Measurements from ENCODE around the gene CAPN3.

The CAPN3 gene

GRCh38 chr15:42401544-42402454 lies 42.5 kb downstream of the CAPN3 start:
- no peak for DNase-seq

DNA sequence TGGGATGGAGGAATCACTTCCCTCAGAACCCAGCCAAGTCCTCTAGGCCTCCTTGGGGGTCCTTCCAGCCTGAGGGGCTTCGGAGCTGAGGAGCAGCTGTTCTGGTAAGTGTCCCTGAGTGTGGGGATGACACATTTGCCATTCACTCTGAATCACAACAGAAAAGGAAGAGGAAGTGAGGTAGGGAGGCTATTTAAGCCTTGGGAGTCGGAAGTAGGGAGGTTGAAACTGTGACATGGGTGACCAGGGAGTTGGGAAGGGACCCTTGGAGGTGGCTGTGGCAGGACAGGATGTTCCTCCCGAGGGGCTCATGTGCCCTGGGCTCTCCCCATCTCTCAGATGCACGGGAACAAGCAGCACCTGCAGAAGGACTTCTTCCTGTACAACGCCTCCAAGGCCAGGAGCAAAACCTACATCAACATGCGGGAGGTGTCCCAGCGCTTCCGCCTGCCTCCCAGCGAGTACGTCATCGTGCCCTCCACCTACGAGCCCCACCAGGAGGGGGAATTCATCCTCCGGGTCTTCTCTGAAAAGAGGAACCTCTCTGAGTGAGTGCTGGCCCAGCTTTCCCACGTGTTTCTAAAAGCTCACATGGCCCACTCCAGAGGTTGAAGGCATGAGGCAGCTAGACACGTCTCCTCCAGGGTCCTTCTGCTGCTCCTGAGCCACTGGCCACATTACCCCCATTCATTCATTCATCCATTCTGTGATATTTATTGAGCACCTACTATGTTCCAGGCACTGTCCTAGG lies 43.3 kb downstream of the CAPN3 start:
- DNase-seq: no peak

DNA sequence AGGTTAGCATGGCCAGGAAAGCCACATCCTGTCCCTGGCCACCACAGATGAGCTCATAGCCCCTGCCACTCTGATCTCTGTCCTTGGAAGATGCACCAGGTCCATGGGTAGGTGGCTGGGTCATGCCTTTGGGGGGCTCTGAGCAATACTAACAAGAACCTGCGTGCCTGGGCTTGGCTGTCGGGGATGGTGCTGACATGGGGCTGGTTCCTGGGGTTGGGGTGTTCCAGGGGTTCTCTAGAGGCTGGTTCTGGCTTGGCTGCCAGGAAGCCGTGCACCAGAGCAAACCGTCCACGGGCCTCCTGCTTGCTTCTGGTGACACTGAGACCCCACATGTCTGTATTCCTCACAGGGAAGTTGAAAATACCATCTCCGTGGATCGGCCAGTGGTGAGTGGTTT lies 44.1 kb downstream of the CAPN3 start:
- DNase-seq: no peak

DNA sequence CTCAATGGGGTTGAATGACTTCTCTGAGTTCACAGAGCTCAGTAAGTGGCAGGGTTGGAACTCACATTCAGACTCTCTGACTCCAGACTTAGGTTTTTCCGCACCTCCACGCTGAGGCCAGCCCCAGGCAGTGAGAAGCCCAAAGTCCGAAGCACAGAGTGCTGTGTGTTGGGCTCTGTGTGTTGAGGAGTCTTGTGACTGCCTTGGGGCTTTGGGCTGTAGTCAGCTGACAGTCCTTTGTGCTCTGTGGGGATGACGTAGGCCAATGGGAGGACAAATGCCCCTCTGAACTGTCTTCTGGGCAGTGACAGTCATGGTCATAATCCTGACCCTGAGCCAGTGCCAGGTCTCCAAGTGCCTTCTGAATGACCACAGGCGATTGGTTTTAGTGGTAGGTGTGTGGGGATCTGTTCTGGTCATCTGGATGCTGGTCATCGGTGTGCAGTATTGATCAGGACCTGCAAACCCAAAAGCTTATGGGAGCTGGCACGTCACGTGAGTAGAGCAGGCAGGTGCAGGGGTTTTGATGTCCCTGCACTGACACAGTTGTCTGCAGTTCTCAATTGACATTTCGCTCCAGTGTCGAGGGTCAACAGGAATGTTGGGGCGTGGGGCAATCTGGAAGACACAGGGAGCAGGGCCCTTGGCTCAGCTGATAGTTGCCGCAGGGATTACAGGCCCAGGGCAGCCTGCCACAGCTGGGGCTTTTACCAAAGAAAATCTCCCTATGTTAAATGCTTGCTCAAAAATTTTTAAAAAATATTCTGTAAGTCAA lies 45.3 kb downstream of the CAPN3 start:
- DNase-seq: no peak

- no peak for DNase-seq
These were observed 46.7 kb downstream of the CAPN3 start for GRCh38 chr15:42405863-42406482.

GRCh38 chr15:42408178-42408577 lies 48.9 kb downstream of the CAPN3 start:
- DNase-seq: no peak

GRCh38 chr15:42409011-42409410 lies 49.7 kb downstream of the CAPN3 start:
- no peak for DNase-seq

DNA sequence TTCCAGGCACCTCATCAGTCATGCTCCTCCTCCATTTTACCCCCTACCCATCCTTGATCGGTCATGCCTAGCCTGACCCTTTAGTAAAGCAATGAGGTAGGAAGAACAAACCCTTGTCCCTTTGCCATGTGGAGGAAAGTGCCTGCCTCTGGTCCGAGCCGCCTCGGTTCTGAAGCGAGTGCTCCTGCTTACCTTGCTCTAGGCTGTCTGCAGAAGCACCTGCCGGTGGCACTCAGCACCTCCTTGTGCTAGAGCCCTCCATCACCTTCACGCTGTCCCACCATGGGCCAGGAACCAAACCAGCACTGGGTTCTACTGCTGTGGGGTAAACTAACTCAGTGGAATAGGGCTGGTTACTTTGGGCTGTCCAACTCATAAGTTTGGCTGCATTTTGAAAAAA lies 52.6 kb downstream of the CAPN3 start:
- DNase-seq: no peak

DNA sequence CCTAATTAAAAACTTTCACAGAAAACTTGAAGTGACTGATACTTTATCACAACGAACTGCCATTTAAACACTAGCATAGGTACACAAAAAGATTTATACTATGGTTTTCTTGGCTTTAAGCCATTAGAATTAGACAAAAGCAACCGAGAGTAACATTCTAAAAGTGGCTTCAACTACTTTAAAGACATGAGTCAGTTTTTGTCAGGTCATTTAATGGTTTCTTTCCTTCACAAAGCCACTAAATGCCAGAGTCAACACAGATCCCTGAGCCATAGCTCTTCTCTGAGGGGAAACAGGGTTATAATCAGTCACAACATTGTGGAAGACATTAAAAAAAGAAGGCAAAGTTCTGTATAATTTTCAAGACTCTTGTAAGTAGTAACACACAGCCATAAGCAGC lies 54.6 kb downstream of the CAPN3 start:
- DNase-seq: no peak

DNA sequence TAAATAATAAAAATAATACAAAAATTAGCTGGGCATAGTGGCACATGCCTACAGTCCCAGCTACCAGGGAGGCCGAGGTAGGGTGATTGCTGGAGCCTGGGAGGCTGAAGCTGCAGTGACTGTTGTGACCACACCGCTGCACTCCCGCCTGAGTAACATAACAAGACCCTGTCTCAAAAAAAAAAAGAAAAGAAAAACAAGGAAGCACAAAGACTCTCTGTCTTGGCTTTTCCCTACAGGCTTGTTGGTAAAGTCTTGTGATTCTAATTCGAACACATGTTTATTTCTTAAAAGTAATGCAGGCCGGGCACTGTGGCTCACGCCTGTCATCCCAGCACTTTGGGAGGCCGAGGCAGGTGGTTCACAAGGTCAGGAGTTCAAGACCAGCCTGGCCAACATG lies 60.1 kb downstream of the CAPN3 start:
- DNase-seq: no peak

DNA sequence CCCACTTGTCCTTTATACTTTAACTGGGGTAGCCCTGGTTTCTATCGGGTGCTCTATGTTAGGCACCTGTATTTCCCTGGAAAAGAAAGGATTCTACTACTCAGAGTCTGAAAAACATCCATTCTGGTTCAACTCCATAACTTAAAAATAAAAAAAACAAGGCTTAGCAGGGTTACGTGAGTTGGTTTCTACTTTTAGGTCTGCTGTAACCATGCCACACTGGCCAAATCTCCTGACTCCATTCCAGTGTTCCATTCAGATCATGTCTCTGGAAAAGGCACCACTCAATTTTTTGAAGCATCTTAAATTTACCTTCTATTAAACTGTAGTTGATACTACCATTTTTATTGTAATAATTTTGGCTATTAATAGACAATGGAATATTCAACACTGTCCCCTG lies 62.1 kb downstream of the CAPN3 start:
- DNase-seq: no peak

GRCh38 chr15:42427429-42428223 lies 68.3 kb downstream of the CAPN3 start:
- DNase-seq: no peak

DNA sequence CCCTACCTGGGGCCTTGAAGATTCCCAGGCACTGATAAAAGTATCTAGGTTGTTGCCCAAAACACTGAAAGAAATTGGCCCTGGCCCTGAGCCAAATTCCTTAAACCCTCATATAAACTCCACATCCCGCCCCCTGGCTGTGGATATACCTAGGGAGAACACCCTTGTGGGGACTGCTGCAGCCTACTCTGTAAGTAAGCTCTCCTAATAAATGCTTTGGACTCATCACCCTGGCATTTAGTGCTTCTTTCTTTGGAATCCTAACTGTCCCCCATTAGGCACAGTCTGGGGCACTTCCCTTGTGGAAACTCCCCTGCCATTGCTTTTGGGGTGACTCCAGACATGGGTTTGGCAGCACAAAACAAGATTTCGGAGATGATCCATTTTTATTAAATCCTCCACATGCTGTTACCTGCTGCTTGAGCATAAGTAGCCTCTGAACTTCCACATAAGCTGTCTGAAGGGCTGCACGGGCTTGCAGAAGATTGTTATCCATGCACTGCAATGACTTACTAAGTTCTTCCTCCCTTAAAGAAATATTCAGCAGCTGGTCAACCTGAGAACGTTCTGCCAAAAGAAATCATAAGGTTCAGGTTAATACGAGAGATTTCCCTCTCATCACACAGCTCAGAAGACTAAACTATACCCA lies 85.2 kb downstream of the CAPN3 start:
- no peak for DNase-seq

- no peak for DNase-seq
These were observed 86.2 kb downstream of the CAPN3 start for GRCh38 chr15:42445551-42445950.

GRCh38 chr15:42447599-42447998 lies 88.3 kb downstream of the CAPN3 start:
- no peak for DNase-seq

DNA sequence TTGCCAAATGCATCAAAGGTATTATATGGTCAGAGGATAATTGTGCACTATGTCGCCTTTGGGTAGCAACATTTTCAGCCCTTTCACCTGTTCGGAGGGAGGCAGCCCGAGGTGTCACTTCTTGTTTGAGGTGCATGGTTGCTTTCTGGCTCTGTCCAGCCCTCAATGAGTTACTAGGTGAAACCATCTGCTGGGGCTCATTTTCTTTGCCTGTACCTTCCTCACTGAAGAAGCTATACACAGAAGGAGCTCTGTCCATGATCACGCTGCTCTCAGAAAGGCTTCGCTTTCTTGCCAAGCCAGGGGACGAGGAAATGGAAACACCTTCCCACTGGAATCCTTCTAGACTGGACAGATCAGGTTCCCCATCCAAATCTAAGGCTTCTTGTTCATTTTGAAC lies 89.0 kb downstream of the CAPN3 start:
- DNase-seq: no peak

GRCh38 chr15:42449770-42450424 lies 90.6 kb downstream of the CAPN3 start:
- no peak for DNase-seq

- DNase-seq: no peak
These were observed 91.1 kb downstream of the CAPN3 start for GRCh38 chr15:42450425-42450790.

DNA sequence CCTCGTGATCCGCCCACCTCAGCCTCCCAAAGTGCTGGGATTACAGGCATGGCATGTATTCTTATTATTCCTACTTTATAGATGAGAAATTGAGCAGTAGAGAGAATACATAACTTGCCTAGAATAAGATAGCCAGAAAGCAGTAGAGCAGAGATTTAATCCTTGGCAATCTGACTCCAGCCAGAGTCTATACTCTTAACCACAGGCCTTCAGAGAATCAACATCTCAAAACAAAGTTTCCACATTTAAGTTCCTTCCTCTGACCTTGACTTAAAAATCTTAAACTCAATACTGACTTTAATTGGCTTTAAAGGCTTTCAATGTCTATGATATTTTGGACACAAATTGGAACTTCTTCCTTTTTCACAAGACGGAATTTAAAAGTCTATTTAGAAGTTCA lies 94.5 kb downstream of the CAPN3 start:
- DNase-seq: no peak

- no peak for DNase-seq
These were observed 97.2 kb downstream of the CAPN3 start for GRCh38 chr15:42456531-42456930.

DNA sequence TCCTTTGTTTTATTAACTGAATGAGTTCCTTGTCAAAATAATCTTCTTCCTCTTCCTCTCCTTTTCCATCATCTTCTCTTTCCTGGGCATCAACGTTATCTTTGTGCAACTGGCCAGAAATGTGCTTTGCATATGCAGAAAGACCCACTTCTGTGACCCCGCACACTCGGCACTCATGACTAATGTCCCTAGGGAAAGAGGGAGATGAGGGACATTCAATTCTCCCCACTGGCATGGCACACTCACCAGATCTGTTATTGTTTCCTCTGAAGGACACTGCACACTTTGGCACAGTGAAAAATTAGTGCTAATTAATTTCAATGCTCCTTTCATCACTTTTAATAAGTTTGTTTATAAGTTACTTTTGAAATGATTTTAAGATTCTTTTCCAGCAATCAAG lies 97.7 kb downstream of the CAPN3 start:
- DNase-seq: no peak

Data from activated CD4-positive, alpha-beta T cell treated with anti-CD3 and anti-CD28 coated beads, Interleukin-2, amount 50 U/mL, for 4 hours (primary cell).